CD4-positive, alpha-beta T cell (primary cell): ENCODE measurements around the gene NR1H2. TPM values are rescaled to one million over a fixed set of nuclear protein-coding genes. Genes with fewer than 3 reads are reported as not detected.

Experiments used
- ATAC-seq: fragments of 200-7000 bp; cut with Tn5 transposase; one replicate; pipeline ENCODE4 v1.10.0; 2022; ENCODE audit warnings: mild to moderate bottlenecking; ENCODE audit not compliant: poor library complexity
- CTCF ChIA-PET: fragments of 350-600 bp; sonication (Branson Sonifier 250); formaldehyde crosslinking; loops from one replicate; lab custom pipeline; 2021; ENCODE audit warnings: antibody characterized with exemption, inconsistent platforms; lab: Charles Lee
- POLR2A ChIA-PET: fragments of 350-600 bp; sonication (Branson Sonifier 250); formaldehyde crosslinking; loops from one replicate; lab custom pipeline; 2021; ENCODE audit warnings: antibody characterized with exemption, inconsistent platforms; lab: Charles Lee
- DNase-seq, 14 experiments: peaks; one replicate each; pipeline ENCODE4 v3.0.0-alpha.2; 2013 to 2020; ENCODE audit warnings: mixed read lengths in 2 of 14
- H3K27ac ChIP-seq, 2 donors: one replicate each; pipeline versions ENCODE4 v1.5.1 to v1.7.0; 2013; ENCODE audit warnings: low read length in 2 of 2, low read depth in 1 of 2, mild to moderate bottlenecking in 1 of 2
- H3K27me3 ChIP-seq, 2 experiments: 1 replicate in 1 of 2; 2 replicates in 1 of 2; pipeline versions ENCODE4 v1.6.1 to v1.7.0; 2013; ENCODE audit warnings: low read length in 2 of 2, control low read depth in 1 of 2, mild to moderate bottlenecking in 1 of 2, moderate library complexity in 1 of 2; ENCODE audit not compliant: insufficient read depth in 2 of 2, control insufficient read depth in 1 of 2
- H3K36me3 ChIP-seq: one replicate; pipeline ENCODE4 v1.6.1; 2013; ENCODE audit warnings: low read length, control low read depth; ENCODE audit not compliant: insufficient read depth
- H3K4me1 ChIP-seq: one replicate; pipeline ENCODE4 v1.6.1; 2013; ENCODE audit warnings: low read length, control low read depth; ENCODE audit not compliant: insufficient read depth
- H3K4me3 ChIP-seq: one replicate; pipeline ENCODE4 v1.5.1; 2013; ENCODE audit warnings: mild to moderate bottlenecking, low read length, moderate library complexity
- H3K9me3 ChIP-seq, 2 experiments: 1 replicate in 1 of 2; 2 replicates in 1 of 2; pipeline versions ENCODE4 v1.6.1 to v1.7.0; 2013; ENCODE audit warnings: low read length in 2 of 2, mild to moderate bottlenecking in 2 of 2, control low read depth in 1 of 2, moderate library complexity in 1 of 2; ENCODE audit not compliant: control insufficient read depth in 1 of 2, insufficient read depth in 1 of 2
- H3K27ac Mint-ChIP-seq: one replicate; pipeline ENCODE4 v1.8.0; 2020; ENCODE audit warnings: mixed read lengths
- H3K27me3 Mint-ChIP-seq: one replicate; pipeline ENCODE4 v1.8.0; 2021; ENCODE audit warnings: mixed read lengths
- H3K36me3 Mint-ChIP-seq: one replicate; pipeline ENCODE4 v1.8.0; 2021; ENCODE audit warnings: low read depth, mixed read lengths
- H3K4me1 Mint-ChIP-seq: one replicate; pipeline ENCODE4 v1.8.0; 2021; ENCODE audit warnings: low read depth, mixed read lengths
- H3K4me3 Mint-ChIP-seq: one replicate; pipeline ENCODE4 v1.8.0; 2020; ENCODE audit warnings: mild to moderate bottlenecking, mixed read lengths
- H3K9me3 Mint-ChIP-seq: one replicate; pipeline ENCODE4 v1.8.0; 2020; ENCODE audit warnings: mixed read lengths
- intact Hi-C, 2 experiments: fragments of 100-400 bp; cut with DNase I in 1 of 2; cut with micrococcal nuclease in 1 of 2; formaldehyde crosslinking; loops; one replicate each; pipeline versions ENCODE4 v1.15.1 to v1.9.0; 2023 to 2025; cut with DNase I, micrococcal nuclease
- total RNA-seq, 174 experiments: library from RNA in 2 of 174; stranded (reverse) in 2 of 174; gene quantifications; one replicate each; pipeline ENCODE4 v1.2.3 and lab custom pipeline; 2021 to 2026
- TF ChIP-seq, protein P1 (sequence below): fragments of 200-600 bp; IDR thresholded peaks from one replicate; pipeline ENCODE4 v1.8.0; 2022; ENCODE audit warnings: antibody characterized with exemption, mild to moderate bottlenecking

Gene NR1H2
- total RNA-seq, 2 experiments from 2014 or later, result 261 to 265 TPM

DNA sequence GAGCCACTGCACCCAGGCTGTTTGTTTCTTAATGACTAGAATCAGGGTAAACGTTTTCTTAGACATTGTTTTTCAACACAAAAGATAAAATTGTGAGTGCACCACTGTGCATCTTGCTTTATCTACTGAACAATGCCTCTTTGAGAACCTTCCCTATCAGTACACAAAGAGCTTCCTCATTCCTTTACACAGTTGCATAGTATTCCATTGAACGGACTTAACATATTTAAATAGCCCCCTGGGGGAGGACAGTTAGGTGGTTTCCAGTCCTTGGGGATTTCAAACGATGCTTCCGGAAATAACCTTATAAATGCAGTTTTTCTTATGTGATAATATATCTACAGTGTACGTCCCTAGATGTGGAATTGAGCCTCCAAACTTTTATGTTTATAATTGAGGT, 16.5 kb downstream of the NR1H2 start:
- TF ChIP-seq, protein P1, sequence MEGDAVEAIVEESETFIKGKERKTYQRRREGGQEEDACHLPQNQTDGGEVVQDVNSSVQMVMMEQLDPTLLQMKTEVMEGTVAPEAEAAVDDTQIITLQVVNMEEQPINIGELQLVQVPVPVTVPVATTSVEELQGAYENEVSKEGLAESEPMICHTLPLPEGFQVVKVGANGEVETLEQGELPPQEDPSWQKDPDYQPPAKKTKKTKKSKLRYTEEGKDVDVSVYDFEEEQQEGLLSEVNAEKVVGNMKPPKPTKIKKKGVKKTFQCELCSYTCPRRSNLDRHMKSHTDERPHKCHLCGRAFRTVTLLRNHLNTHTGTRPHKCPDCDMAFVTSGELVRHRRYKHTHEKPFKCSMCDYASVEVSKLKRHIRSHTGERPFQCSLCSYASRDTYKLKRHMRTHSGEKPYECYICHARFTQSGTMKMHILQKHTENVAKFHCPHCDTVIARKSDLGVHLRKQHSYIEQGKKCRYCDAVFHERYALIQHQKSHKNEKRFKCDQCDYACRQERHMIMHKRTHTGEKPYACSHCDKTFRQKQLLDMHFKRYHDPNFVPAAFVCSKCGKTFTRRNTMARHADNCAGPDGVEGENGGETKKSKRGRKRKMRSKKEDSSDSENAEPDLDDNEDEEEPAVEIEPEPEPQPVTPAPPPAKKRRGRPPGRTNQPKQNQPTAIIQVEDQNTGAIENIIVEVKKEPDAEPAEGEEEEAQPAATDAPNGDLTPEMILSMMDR, result no peak
- DNase-seq (no peak), ATAC-seq (no peak)
- Histone ChIP-seq H3K27ac (no peak overlapping the region), H3K36me3 (peaks cover 3% of the 10 kb centered on the region), H3K4me3 (no peak overlapping the region), H3K27me3 (no peaks in the 10 kb centered on the region), H3K4me1 (no peaks in the 10 kb centered on the region), H3K9me3 (no peaks in the 10 kb centered on the region)
- no peaks in the 10 kb centered on the region for H3K27me3 Mint-ChIP-seq
- CTCF ChIA-PET, result no interaction called here
- no peak overlapping the region for H3K4me3 Mint-ChIP-seq
- POLR2A ChIA-PET, result no interaction called here
- no peaks in the 10 kb centered on the region for H3K9me3 Mint-ChIP-seq
- peaks cover 25% of the 10 kb centered on the region for H3K36me3 Mint-ChIP-seq
- no peak overlapping the region for H3K27ac Mint-ChIP-seq
- H3K4me1 Mint-ChIP-seq, result peaks cover 5% of the 10 kb centered on the region
- intact Hi-C loops, result loop anchor here in 1 of 2 experiments (2.0 kb wide), 1 partner anchor 20 kb away; no protein-coding TSS in a partner anchor

DNA sequence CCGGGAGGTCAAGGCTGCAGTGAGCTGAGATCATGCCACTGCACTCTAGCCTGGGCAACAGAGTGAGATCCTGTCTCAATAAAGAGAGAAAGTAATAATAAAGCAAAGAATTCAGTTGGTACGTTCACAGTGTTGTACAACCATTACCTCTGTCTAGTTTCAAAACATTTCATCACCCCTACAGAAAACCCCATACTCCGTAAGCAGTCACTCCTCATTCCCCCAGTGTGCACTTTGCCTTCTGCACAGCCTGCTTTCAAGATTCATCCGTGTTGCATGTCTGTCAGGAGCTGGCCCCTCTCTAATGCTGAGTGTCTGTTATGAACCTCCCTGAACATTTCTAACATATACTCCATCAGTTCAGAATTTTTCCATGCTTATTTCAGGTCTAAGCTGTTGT, 17.3 kb downstream of the NR1H2 start:
- H3K9me3 Mint-ChIP-seq, result no peaks in the 10 kb centered on the region
- H3K27me3 Mint-ChIP-seq, result no peaks in the 10 kb centered on the region
- no peak overlapping the region for H3K27ac ChIP-seq
- intact Hi-C loops, result loop anchor here in 1 of 2 experiments (2.0 kb wide), 1 partner anchor 19 kb away; no protein-coding TSS in a partner anchor
- H3K27me3 ChIP-seq, result no peaks in the 10 kb centered on the region
- no peak overlapping the region for H3K4me3 Mint-ChIP-seq
- POLR2A ChIA-PET, result no interaction called here
- no peak for ATAC-seq
- H3K9me3 ChIP-seq, result no peaks in the 10 kb centered on the region
- peaks cover 20% of the 10 kb centered on the region for H3K36me3 Mint-ChIP-seq
- CTCF ChIA-PET, result no interaction called here
- H3K27ac Mint-ChIP-seq, result no peak overlapping the region
- H3K4me3 ChIP-seq, result no peak overlapping the region
- no peaks in the 10 kb centered on the region for H3K36me3 ChIP-seq
- no peaks in the 10 kb centered on the region for H3K4me1 Mint-ChIP-seq
- TF ChIP-seq, protein P1, result no peak
- no peak for DNase-seq
- H3K4me1 ChIP-seq, result no peaks in the 10 kb centered on the region

DNA sequence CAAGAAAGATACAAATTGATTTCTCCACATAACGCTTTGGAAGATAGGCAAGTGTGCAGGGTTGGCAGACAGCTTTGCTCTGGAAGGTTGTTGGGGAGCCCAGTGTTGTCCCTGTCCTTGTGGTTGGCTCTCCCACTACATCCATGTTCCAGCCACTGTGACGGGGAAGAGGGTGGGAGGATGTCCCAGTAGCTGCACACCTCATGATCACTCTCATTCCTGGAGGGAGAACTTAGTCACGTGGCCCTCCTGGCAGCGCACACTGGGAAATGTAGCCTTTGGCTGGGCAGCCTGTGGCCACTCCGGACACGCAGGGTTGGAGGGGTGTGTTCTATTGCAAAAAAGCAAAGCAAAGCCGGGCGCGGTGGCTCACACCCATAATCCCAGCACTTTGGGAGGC, 17.8 kb downstream of the NR1H2 start:
- POLR2A ChIA-PET, result no interaction called here
- Mint-ChIP-seq H3K27ac (no peak overlapping the region), H3K36me3 (peaks cover 21% of the 10 kb centered on the region), H3K4me1 (no peaks in the 10 kb centered on the region), H3K9me3 (no peaks in the 10 kb centered on the region), H3K27me3 (no peaks in the 10 kb centered on the region), H3K4me3 (no peak overlapping the region)
- CTCF ChIA-PET, result no interaction called here
- H3K4me1 ChIP-seq, result no peaks in the 10 kb centered on the region
- DNase-seq (no peak), ATAC-seq (no peak)
- H3K9me3 ChIP-seq, result no peaks in the 10 kb centered on the region
- H3K36me3 ChIP-seq, result no peaks in the 10 kb centered on the region
- TF ChIP-seq, protein P1, result no peak
- intact Hi-C loops, result no loop called here
- H3K27ac ChIP-seq, result no peak overlapping the region
- no peaks in the 10 kb centered on the region for H3K27me3 ChIP-seq
- no peak overlapping the region for H3K4me3 ChIP-seq
